OCI-LY7 (cell line): ENCODE results near the gene C1orf159. TPM values are rescaled to one million over a fixed set of nuclear protein-coding genes. Genes with fewer than 3 reads are reported as not detected.
"Not testable (repeated sequence)": the region's sequence is repeated elsewhere in the genome, so short reads cannot be mapped to it uniquely, and the experiment has no call there.

Source experiments
- BruUV-seq: library from RNA; stranded (reverse); fragments of 400-500 nt; replicated peaks from 2 replicates; lab custom pipeline; 2021; lab: Mats Ljungman, UMichigan
- CTCF ChIA-PET: fragments of 300-600 bp; sonication (Branson Sonifier 250); formaldehyde crosslinking; loops from one replicate; lab custom pipeline; 2022; ENCODE audit warnings: antibody characterized with exemption; ENCODE audit not compliant: unreplicated experiment; lab: Charles Lee
- POLR2A ChIA-PET: fragments of 300-600 bp; sonication (Branson Sonifier 250); formaldehyde crosslinking; loops from one replicate; lab custom pipeline; 2022; ENCODE audit warnings: antibody characterized with exemption; lab: Charles Lee
- DNase-seq: peaks from one replicate; pipeline ENCODE4 v3.0.0-alpha.2; 2015; ENCODE audit warnings: low spot score
- H2AFZ ChIP-seq: fragments of 200-600 bp; sonication (generic), shearing (Covaris generic); 2 replicates; pipeline ENCODE4 v1.6.1; 2014; ENCODE audit warnings: mild to moderate bottlenecking, antibody characterized with exemption, low read length, moderate library complexity
- H3K27ac ChIP-seq: fragments of 200-600 bp; sonication (generic); 2 replicates; pipeline ENCODE4 v1.5.1; 2014; ENCODE audit warnings: mixed run types, low read depth, mild to moderate bottlenecking, moderate library complexity, low read length, inconsistent platforms; ENCODE audit not compliant: poor library complexity, severe bottlenecking
- H3K36me3 ChIP-seq: fragments of 200-600 bp; sonication (generic); 2 replicates; pipeline ENCODE4 v1.6.1; 2014; ENCODE audit warnings: mild to moderate bottlenecking, antibody characterized with exemption, low read length, moderate library complexity, mixed read lengths; ENCODE audit not compliant: insufficient read depth
- H3K4me1 ChIP-seq: fragments of 200-600 bp; sonication (generic); 2 replicates; pipeline ENCODE4 v1.5.1; 2014; ENCODE audit warnings: mild to moderate bottlenecking, low read length; ENCODE audit not compliant: insufficient read depth, poor library complexity, severe bottlenecking
- H3K4me2 ChIP-seq: fragments of 200-600 bp; sonication (generic); 2 replicates; pipeline ENCODE4 v1.6.1; 2014; ENCODE audit warnings: mild to moderate bottlenecking, low read length
- H3K4me3 ChIP-seq: fragments of 200-600 bp; sonication (generic); 2 replicates; pipeline ENCODE4 v1.5.1; 2014; ENCODE audit warnings: mild to moderate bottlenecking, low read depth, low read length; ENCODE audit not compliant: poor library complexity, severe bottlenecking
- H3K79me2 ChIP-seq: fragments of 200-600 bp; sonication (generic); 2 replicates; pipeline ENCODE4 v1.6.1; 2016; ENCODE audit warnings: low read depth, mild to moderate bottlenecking, low read length, moderate library complexity, mixed read lengths; ENCODE audit not compliant: insufficient read depth
- H3K9me2 ChIP-seq: fragments of 200-600 bp; sonication (generic); 2 replicates; pipeline ENCODE4 v1.6.1; 2016; ENCODE audit warnings: mild to moderate bottlenecking, low read length, mixed read lengths; ENCODE audit not compliant: insufficient read depth
- H3K9me3 ChIP-seq: fragments of 200-600 bp; sonication (generic); 2 replicates; pipeline ENCODE4 v1.6.1; 2014; ENCODE audit warnings: mild to moderate bottlenecking, mixed run types, low read length, mixed read lengths
- H4K20me1 ChIP-seq: fragments of 200-600 bp; sonication (generic); 2 replicates; pipeline ENCODE4 v1.6.1; 2014; ENCODE audit warnings: mild to moderate bottlenecking, antibody characterized with exemption, low read length, moderate library complexity, mixed read lengths; ENCODE audit not compliant: insufficient read depth
- EZH2phosphoT487 ChIP-seq: fragments of 200-600 bp; sonication (generic); IDR thresholded peaks from 2 replicates; pipeline ENCODE4 v1.6.1; 2018; ENCODE audit warnings: low read depth, borderline replicate concordance, mild to moderate bottlenecking, mixed run types, antibody characterized with exemption, low read length, moderate library complexity, mixed read lengths
- intact Hi-C: fragments of 100-400 bp; cut with micrococcal nuclease; formaldehyde crosslinking; loops from one replicate; pipeline ENCODE4 v1.10.0; 2022; ENCODE audit not compliant: unreplicated experiment
- total RNA-seq, 2 experiments: library from RNA; depleted of rRNA in 1 of 2; stranded (reverse); fragments of >200 nt in 1 of 2; shearing (Covaris generic) in 1 of 2; gene quantifications; 2 replicates each; pipeline ENCODE4 v1.2.3, GENCODE V29; 2014 to 2022
- TF ChIP-seq, protein P1 (sequence below): fragments of 200-600 bp; sonication (generic); conservative IDR thresholded peaks from 2 replicates; pipeline ENCODE4 v1.5.1; 2014; ENCODE audit warnings: mild to moderate bottlenecking, antibody characterized with exemption, low read length, moderate library complexity, mixed read lengths

C1orf159 gene
- total RNA-seq, 2 experiments from 2014 or later = 24.5 to 27.6 TPM

DNA sequence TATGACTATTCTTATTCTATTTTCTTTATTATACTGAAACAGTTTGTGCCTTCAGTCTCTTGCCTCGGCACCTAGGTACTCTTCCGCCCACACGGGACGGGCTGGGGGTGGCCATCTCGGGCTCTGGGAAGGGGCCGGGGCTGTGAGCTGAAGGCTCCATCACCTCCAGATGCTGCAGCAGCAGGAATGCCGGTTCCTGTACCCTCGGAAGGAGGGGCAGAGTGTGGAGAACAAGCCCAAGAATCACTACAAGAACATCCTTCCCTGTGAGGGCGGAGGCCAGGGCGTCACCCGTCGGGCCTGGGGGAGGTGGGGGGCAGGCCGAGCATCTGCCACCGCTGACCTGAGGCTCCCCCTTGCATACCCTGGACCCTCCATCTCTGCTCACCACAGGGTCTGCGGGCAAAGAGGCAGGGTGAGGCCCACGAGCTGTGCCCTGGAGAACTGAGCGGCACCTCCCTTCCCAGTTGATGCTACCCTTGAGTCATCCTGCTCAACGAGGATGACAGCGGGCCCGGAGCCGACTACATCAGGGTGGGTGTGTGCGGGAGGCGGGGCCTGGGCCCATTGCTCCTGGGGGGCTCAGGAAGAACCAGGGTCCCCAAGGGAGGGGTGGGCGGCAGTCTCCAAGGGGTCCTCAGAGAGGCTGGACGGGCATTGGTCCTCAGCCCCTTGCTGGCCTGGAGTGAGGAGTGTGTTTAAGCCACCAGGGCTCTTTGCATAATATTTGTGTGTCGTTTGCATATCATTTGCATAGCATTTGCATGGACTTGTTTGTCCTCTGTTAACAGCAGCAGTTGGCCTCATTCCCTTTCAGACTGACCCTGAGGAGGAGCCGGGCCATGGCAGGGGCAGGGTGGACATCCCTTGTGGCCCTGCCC, 49.2 kb downstream of the C1orf159 start:
- intact Hi-C loops = no loop called here
- Histone ChIP-seq H3K9me2 (no peaks in the 10 kb centered on the region), H3K79me2 (no peaks in the 10 kb centered on the region), H3K4me1 (peaks cover 32% of the 10 kb centered on the region), H4K20me1 (no peaks in the 10 kb centered on the region), H3K4me2 (no peak overlapping the region), H3K27ac (no peak overlapping the region), H3K36me3 (no peaks in the 10 kb centered on the region), H3K9me3 (no peaks in the 10 kb centered on the region), H3K4me3 (no peak overlapping the region), H2AFZ (no peak overlapping the region)
- no peak for DNase-seq
- no peak for TF ChIP-seq EZH2phosphoT487
- TF ChIP-seq, protein P1, sequence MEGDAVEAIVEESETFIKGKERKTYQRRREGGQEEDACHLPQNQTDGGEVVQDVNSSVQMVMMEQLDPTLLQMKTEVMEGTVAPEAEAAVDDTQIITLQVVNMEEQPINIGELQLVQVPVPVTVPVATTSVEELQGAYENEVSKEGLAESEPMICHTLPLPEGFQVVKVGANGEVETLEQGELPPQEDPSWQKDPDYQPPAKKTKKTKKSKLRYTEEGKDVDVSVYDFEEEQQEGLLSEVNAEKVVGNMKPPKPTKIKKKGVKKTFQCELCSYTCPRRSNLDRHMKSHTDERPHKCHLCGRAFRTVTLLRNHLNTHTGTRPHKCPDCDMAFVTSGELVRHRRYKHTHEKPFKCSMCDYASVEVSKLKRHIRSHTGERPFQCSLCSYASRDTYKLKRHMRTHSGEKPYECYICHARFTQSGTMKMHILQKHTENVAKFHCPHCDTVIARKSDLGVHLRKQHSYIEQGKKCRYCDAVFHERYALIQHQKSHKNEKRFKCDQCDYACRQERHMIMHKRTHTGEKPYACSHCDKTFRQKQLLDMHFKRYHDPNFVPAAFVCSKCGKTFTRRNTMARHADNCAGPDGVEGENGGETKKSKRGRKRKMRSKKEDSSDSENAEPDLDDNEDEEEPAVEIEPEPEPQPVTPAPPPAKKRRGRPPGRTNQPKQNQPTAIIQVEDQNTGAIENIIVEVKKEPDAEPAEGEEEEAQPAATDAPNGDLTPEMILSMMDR = no peak
- CTCF ChIA-PET = no interaction called here
- no TSS peak for BruUV-seq
- POLR2A ChIA-PET = no interaction called here

DNA sequence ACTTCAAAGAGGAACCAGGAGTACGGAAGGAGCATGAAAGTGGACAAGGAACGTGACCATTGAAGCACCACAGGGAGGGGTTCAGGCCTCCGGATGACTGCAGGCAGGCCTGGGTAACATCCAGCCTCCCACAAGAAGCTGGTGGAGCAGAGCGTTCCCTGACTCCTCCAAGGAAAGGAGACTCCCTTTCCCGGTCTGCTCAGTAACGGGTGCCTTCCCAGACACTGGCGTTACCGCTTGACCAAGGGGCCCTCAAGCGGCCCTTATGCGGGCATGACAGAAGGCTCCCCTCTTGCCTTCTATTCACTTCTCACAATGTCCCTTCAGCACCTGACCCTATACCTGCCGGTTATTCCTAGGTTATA, 50.0 kb downstream of the C1orf159 start:
- H3K36me3 ChIP-seq, H2AFZ ChIP-seq, H3K9me2 ChIP-seq, H3K4me2 ChIP-seq, BruUV-seq, CTCF ChIA-PET, H3K79me2 ChIP-seq, H3K9me3 ChIP-seq, H3K27ac ChIP-seq, intact Hi-C loops, DNase-seq, H3K4me3 ChIP-seq, POLR2A ChIA-PET, H4K20me1 ChIP-seq: not testable (repeated sequence)
- peaks cover 30% of the 10 kb centered on the region for H3K4me1 ChIP-seq

DNA sequence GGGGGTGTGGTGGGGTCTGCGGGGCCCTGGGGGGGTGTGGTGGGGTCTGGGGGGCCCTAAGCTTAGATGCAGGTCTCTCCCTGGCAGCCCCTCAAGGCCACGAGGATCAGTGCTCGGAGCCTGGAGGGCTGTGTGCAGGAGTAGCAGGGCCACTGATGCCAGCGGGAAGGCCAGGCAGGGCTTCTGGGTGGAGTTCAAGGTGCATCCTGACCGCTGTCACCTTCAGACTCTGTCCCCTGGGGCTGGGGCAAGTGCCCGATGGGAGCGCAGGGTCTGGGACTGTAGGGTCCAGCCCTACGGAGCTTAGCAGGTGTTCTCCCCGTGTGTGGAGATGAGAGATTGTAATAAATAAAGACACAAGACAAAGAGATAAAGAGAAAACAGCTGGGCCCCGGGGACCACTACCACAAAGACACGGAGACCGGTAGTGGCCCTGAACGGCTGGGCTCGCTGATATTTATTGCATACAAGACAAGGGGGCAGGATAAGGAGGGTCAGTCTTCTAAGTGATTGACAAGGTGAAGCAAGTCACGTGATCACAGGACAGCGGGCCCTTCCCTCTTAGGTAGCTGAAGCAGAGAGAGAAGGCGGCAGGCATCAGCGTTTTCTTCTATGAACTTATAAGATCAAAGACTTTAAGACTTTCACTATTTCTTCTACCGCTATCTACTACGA, 50.5 kb downstream of the C1orf159 start:
- H2AFZ ChIP-seq = no peak overlapping the region
- H3K4me2 ChIP-seq = no peak overlapping the region

More for the DNA sequence above, 50.5 kb downstream of the C1orf159 start:
- H3K36me3 ChIP-seq = no peaks in the 10 kb centered on the region
- no peaks in the 10 kb centered on the region for H3K9me2 ChIP-seq
- H4K20me1 ChIP-seq = no peaks in the 10 kb centered on the region
- TF ChIP-seq, protein P1 = no peak
- no peak for TF ChIP-seq EZH2phosphoT487
- ChIA-PET POLR2A (no interaction called here), CTCF (no interaction called here)
- no peak for DNase-seq
- intact Hi-C loops = no loop called here
- no peaks in the 10 kb centered on the region for H3K9me3 ChIP-seq
- BruUV-seq = no TSS peak
- no peaks in the 10 kb centered on the region for H3K79me2 ChIP-seq
- H3K27ac ChIP-seq = no peak overlapping the region
- no peak overlapping the region for H3K4me3 ChIP-seq
- peaks cover 25% of the 10 kb centered on the region for H3K4me1 ChIP-seq
